HG02588 (cell line): ENCODE data around the gene TMEM132D.
"Not testable (repeated sequence)": the region's sequence is repeated elsewhere in the genome, so short reads cannot be mapped to it uniquely, and the experiment has no call there.

Source experiments
- ATAC-seq: cut with Tn5 transposase; IDR thresholded peaks from one replicate; pipeline ENCODE4 v1.9.1; 2021; ENCODE audit warnings: mild to moderate bottlenecking, moderate library complexity; ENCODE audit not compliant: unreplicated experiment

Gene TMEM132D

GRCh38 chr12:129903956-129904829 is at the start of gene TMEM132D:
TMEM132D (minus strand) TSS chr12:129904025.
- no peak for ATAC-seq

GRCh38 chr12:129949651-129950050 is 45.8 kb upstream of the TMEM132D start:
- ATAC-seq: no peak

GRCh38 chr12:129941618-129942017 is 37.8 kb upstream of the TMEM132D start:
- no peak for ATAC-seq

GRCh38 chr12:129938089-129938488 is 34.3 kb upstream of the TMEM132D start:
- ATAC-seq: no peak

- no peak for ATAC-seq
Measured at GRCh38 chr12:129937426-129937825, 33.6 kb upstream of the TMEM132D start.

GRCh38 chr12:129928643-129929042 is 24.8 kb upstream of the TMEM132D start:
- no peak for ATAC-seq

GRCh38 chr12:129927316-129927900 is 23.6 kb upstream of the TMEM132D start:
- no peak for ATAC-seq

- no peak for ATAC-seq
Measured at GRCh38 chr12:129911428-129912049, 7.7 kb upstream of the TMEM132D start.

GRCh38 chr12:129909051-129910020 is 5.5 kb upstream of the TMEM132D start:
- ATAC-seq: no peak

- no peak for ATAC-seq
Measured at GRCh38 chr12:129903092-129903945, 506 bp downstream of the TMEM132D start.

- ATAC-seq: no peak
Measured at GRCh38 chr12:129902371-129903091, 1.3 kb downstream of the TMEM132D start.

- no peak for ATAC-seq
Measured at GRCh38 chr12:129901254-129901653, 2.6 kb downstream of the TMEM132D start.

GRCh38 chr12:129900306-129900705 is 3.5 kb downstream of the TMEM132D start:
- ATAC-seq: no peak

GRCh38 chr12:129899045-129899444 is 4.8 kb downstream of the TMEM132D start:
- not testable (repeated sequence) for ATAC-seq

- no peak for ATAC-seq
Measured at GRCh38 chr12:129893691-129894090, 10.1 kb downstream of the TMEM132D start.

- no peak for ATAC-seq
Measured at GRCh38 chr12:129887101-129887500, 16.7 kb downstream of the TMEM132D start.

- ATAC-seq: no peak
Measured at GRCh38 chr12:129886541-129886940, 17.3 kb downstream of the TMEM132D start.

GRCh38 chr12:129885287-129885686 is 18.5 kb downstream of the TMEM132D start:
- no peak for ATAC-seq

GRCh38 chr12:129877411-129877810 is 26.4 kb downstream of the TMEM132D start:
- ATAC-seq: no peak
